ENCODE data around the gene IFT74. TPM values are rescaled to one million over a fixed set of nuclear protein-coding genes. Genes with fewer than 3 reads are reported as not detected.
A peak's percentile ranks its signal among the peaks of the same experiment; 100 is the strongest.

The IFT74 gene
- total and polyA plus RNA-seq, 2 of the 13 experiments (the other 11 are each of a cell fraction or from before 2014, with no cell fraction given) = 4.2 to 12.3 TPM

GRCh38 chr9:26946753-26947727 is 9.2 kb upstream of the IFT74 start, which contains the start of gene PLAA (continued):
- TF ChIP-seq TOE1 (CRISPR knock-in tag; IDR thresholded peaks at IDR 0.05) = no peak
- no peak for TF ChIP-seq ZNF296 (CRISPR knock-in tag; conservative IDR thresholded peaks at IDR 0.05)
- no peak for TF ChIP-seq AKNA (CRISPR knock-in tag; IDR thresholded peaks at IDR 0.05; ENCODE audit: borderline replicate concordance)
- 0 out of 2 replicates have a peak, but pooled peaks have one; percentile 26 for TF ChIP-seq GPN1 (CRISPR knock-in tag; IDR thresholded peaks at IDR 0.05; ENCODE audit: borderline replicate concordance)
- TF ChIP-seq ZNF883 (CRISPR knock-in tag; IDR thresholded peaks at IDR 0.05; ENCODE audit: not compliant biosample characterization) = peak; percentile 82
- TF ChIP-seq MAX (IDR thresholded peaks at IDR 0.05) = peak; percentile 73
- no peak for TF ChIP-seq CENPX (CRISPR knock-in tag; IDR thresholded peaks at IDR 0.05)
- TF ChIP-seq ZNF556 (CRISPR knock-in tag; IDR thresholded peaks at IDR 0.05; ENCODE audit: borderline replicate concordance) = peak; percentile 84; the same call in 1 of the 2 replicates
- TF ChIP-seq ZBTB33 (CRISPR knock-in tag; IDR thresholded peaks at IDR 0.05) = no peak
- no peak for TF ChIP-seq ZBTB7A (CRISPR knock-in tag; IDR thresholded peaks at IDR 0.05)
- TF ChIP-seq UBTF (CRISPR knock-in tag; IDR thresholded peaks at IDR 0.05) = peak; percentile 100
- TF ChIP-seq DMTF1 (CRISPR knock-in tag; IDR thresholded peaks at IDR 0.05) = no peak
- no peak for TF ChIP-seq REL (CRISPR knock-in tag; conservative IDR thresholded peaks at IDR 0.05)

Data from HepG2 (cell line).